EL (cell line): ENCODE results near the gene NOTCH4.
"Not testable (repeated sequence)": the region's sequence is repeated elsewhere in the genome, so short reads cannot be mapped to it uniquely, and the experiment has no call there.

Experiments used
- DNase-seq: peaks from one replicate; pipeline ENCODE4 v3.0.0-alpha.2; 2016

Gene NOTCH4

DNA sequence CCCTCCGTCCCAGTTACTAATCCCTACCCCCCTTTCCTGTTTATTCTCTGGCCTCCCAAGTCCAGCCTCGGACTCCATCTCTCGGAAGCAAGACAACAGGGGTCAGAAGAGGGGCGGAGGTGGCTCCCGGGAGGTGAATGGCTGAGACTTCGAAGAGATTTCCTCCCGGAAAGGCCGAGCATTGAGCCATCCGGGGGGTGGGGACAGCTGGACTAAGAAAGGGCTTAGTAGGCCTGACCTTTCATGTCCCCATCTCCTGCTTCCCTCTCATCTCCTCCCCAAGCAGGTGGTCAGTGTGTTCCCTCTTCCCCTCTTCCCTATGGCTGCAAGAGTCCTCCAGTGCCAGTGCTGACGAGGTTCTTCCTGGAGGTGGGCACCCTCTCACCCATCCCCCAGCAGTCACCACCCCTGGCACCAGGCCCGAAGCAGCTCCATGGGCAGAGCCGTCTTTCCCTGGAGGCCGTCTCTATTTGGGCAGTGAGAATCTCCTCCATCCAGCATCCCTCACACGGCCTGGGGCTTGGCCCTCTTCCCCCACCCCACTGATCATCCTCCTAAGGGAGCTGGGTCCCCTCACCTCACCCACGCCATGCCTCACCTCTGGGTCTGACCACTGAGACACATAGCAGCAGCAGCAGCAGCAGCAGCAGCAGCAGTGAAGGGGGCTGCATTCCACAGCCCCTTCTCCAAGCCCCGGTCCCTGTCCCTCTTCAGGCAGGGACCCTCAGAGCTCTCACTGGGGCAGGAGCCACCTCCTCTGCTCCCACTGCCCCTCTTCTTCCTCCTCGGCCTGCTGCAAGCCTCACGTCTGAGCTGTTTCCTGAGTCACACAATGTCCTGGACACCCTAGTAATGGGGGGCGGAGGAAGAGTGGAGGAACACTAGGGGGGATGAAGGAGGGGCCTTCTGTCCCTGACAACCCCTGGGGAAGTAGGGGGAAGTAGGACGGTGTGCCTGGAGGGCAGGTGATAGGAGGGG, at the start of gene NOTCH4:
Gene NOTCH4 (minus strand): TSS at position 810 of the 978 bp plus-strand sequence. CDS start 139 bp downstream, at position 671.
- DNase-seq = no peak

GRCh38 chr6:32271429-32271828, 47.6 kb upstream of the NOTCH4 start:
- no peak for DNase-seq

- DNase-seq = not testable (repeated sequence)
Observed at GRCh38 chr6:32268459-32268858, 44.6 kb upstream of the NOTCH4 start.

DNA sequence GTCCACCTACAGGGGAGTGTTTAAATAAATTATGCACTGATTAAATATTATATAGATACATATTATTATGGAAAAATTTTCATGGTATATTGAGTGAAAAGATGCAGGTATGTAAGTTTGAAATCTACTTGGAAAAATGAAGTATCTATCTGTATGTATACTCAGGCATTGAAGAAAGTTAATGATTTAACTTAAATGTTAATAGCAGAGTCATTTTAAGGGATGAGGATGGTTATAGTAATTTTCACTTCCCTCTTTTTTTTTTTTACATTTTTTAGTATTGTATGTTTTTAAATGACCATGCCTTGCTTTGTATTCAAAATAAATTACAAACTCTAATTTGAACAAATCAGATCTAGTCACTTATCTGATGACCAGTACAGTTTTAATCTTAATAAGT, 43.2 kb upstream of the NOTCH4 start:
- DNase-seq = no peak

DNA sequence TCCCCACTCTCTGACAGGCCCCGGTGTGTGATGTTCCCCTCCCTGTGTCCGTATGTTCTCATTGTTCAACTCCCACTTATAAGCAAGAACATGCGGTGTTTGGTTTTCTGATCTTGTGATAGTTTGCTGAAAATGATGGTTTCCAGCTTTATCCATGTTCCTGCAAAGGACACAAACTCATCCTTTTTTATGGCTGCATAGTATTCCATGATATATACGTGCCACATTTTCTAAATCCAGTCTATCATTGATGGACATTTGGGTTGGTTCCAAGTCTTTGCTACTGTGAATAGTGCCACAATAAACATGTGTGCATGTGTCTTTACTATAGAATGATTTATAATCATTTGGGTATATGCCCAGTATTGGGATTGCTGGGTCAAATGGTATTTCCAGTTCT, 33.4 kb upstream of the NOTCH4 start:
- DNase-seq = not testable (repeated sequence)

DNA sequence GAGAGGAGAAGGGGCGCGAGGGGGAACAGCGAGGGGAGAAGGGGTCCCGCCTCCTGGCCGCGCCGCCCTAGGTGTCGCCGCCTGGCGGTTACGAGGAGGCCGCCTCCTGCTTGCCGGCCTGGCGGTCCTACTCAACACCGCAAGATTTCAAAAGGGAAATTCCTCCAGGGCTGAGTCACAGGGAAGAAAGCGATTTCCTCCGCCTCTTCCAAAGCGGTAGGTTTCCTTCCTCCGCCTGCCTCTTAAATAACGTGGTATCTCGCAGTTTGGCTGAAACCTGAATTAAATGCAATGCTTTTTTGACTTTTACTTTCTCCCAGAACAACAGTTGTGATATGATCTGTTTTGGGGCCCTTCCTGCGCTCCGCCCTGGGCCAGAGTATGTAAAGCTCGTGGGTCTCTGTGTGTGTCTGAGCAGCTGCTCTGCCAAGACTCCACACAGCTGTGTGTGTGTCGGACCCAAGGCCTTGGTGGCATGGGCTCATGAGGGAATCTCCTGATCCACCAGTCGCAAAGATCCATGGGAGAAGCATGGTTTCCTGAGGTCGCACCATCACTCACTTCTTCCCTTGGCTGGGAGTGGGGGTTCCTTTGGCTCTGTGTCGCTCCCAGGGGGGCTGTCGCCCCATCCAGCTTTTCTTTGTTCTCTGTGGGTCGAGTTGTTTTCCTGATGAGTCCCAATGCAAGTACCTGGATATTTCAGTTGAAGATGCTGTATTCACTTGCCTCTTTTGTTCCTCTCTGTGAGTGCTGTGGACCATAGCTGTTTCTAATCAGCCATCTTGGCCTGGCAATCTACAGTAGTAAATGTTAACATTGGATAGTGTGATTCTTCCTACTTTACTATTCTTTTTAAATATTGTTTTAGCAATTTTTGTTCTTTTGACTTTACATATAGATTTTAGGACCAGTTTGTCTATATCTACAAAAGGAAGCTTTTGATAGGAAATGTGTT, 31.6 kb upstream of the NOTCH4 start:
- DNase-seq = peak; percentile 95

DNA sequence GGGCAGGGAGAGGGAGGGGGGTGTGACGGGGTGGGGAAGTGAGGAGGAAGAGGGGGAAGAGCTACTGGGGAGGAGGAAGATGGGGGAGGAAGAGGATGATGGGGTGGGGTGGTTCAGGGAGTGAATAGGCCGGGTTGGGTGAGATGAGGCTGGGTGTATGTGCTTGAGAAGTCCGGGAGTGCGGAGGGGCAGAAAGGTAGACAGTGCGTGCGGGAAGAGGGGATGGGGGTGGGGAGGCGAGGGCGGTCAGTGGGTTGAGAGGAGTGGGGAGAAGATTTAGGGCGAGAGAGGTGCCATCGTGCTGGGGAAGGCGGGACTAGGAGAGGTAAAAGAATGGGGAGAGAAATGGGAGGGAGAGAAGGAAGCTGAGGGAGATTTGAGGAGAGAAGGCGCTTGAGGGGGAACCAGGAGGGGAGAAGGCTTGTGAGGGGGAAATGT, 30.9 kb upstream of the NOTCH4 start:
- DNase-seq = peak; percentile 6

DNA sequence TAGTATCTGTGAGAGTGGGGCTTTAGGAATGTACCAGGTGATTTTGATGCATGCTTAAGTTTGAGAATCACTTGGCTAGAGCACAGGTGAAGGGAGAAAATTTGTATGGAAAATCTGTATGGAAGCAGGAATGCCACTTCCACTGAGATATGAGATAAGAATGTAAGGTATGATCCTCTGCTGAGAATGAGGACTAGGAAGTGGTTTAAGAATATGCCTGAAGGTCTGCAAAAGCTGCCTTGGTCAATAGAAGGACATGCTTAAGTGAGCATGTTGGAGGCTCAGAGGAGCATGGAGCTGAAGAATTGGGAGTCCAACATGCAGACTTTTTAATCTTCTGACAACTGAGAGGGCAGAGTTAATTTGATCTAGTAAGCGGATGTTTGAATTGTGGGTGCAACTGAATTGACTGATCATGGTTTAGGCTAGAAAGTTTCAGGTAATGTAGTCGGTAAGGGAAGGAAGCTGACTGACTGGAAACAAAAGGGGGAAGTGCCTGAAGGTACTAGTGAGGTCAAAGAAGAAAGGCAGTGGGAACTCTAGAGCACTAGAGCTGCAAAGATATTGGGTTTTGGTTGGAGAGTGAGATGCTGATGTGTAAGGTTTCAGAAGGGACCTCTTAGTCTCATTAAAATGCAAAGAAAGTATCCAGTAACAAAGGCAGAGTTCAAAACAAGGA, 28.6 kb upstream of the NOTCH4 start:
- DNase-seq = no peak

DNA sequence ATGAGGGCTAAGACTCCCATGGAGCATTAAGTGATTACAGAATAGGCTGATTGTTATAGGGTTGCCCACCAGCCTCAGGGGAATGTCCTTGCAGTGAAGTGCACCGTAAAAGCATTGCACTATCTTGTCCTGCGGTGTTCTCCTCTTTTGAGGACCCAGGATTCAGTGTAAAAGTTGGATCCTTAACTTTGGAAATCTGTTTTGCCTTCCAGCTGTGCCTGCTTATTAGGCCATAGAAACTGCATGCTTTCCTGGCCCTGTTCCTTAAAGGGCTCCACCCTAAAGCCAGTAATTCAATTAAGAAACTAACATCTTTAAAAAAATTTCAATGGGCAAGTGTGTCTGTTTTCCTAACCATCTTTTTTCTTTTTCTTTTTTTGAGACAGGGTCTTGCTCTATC, 25.4 kb upstream of the NOTCH4 start:
- no peak for DNase-seq

- no peak for DNase-seq
Observed at GRCh38 chr6:32247401-32247800, 23.5 kb upstream of the NOTCH4 start.

DNA sequence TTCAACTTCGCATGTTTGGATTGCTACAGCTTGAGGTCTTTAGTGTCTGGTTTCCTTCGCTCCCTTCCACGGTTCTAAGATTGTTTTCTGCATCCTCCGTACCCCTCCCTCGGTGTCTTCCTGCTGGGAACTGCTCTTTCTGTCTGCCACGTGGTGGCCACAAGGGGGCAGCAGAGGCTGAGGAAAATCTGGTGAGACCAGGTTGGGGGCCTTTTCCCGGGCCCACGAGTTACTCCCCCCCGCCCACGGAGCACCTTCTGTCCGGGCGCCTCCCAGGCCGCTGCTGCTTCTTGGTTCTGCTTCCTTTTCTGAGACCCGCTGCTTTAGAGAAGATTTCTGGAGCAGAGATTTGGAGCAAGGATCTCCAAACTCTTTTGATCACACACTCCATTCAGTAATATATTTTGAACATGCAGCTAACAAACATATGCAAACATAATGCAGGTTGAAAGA, 21.1 kb upstream of the NOTCH4 start:
- peak; percentile 82 for DNase-seq

DNA sequence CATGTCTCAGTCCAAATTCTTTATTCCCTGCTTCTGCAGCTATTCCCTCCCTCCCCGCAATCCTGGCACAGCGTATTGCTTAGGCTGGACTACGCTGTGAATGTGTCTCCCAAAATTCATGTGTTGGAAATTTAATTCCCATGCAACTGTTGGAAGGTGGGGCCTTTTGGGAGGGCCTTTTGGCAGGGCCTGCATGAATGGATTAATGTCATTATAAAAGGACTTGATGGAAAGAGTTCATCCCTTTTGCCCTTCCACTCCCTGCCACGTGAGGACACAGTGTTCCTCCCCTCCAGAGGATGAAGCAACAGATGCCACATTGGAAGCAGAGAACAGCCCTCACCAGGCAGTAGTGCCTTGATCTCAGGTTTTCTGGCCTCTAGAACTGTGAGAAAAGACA, 20.4 kb upstream of the NOTCH4 start:
- DNase-seq = no peak

GRCh38 chr6:32242318-32242813, 18.5 kb upstream of the NOTCH4 start:
- not testable (repeated sequence) for DNase-seq

- no peak for DNase-seq
Observed at GRCh38 chr6:32240686-32241085, 16.8 kb upstream of the NOTCH4 start.

GRCh38 chr6:32239462-32239861, 15.6 kb upstream of the NOTCH4 start:
- no peak for DNase-seq

GRCh38 chr6:32234934-32235333, 11.1 kb upstream of the NOTCH4 start:
- no peak for DNase-seq

GRCh38 chr6:32226434-32226833, 2.6 kb upstream of the NOTCH4 start:
- no peak for DNase-seq

GRCh38 chr6:32224696-32225095, 829 bp upstream of the NOTCH4 start:
- DNase-seq = no peak

DNA sequence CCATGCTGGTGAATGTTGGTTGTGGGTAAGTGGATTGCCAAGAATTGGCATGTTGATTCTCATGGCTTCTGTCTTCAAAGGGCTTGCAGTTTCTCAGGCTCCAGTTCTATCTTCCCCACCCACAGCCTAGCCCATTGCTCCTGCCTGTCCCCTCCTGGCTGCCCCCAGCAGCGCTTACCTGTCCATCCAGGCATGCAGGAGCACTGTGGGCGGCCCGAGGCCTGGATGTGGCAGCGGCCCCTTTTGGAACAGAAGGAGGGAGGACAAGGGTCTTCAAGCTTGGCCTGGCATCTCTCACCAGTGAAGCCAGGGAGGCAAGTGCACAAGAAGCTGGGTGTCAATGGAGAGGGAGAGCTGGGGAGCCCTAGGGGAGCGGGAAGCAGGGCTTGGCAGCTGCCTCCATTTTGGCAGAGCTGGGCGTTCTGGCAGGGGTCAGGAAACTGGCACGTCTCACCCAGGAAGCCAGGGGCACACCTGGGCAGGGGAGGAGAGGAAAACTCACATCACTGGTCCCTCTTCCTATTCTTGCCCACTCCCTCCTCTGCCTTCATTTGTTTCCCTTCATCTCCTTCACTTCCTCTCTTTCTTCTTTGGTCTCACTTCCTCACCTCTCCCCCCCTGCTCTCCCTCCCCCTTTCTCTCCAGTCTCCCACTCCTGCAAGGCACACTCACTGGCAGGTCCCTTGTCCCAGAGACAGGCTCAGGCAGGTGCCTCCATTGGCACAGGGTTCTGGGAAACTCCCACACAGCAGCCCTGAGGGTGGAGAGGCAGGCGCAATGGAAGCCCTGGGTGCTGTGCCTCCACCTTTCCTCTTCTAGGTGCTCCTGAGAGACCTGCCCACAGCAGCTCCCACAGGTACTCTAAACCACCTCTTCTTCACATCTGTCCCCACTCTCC, 1.3 kb downstream of the NOTCH4 start:
- DNase-seq = no peak

DNA sequence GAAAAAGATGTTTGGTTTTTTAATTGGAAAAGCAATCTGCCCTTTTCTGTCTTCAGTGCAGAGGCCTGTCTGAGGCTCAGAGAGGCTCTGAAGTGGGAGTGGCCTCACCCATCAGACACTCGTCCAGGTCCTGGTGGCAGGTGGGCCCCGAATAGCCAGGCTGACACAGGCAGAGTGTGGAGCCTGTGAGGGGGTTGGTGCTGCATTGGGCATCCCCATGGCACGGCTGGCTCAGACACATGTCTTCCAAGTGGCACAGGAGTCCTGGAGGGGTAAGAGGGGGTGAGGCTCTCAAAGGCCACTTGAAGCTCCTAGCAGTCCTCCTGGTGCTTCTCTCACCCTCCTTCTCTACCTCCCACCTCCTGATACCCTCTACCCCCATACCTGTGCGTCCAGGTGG, 3.8 kb downstream of the NOTCH4 start:
- no peak for DNase-seq

DNA sequence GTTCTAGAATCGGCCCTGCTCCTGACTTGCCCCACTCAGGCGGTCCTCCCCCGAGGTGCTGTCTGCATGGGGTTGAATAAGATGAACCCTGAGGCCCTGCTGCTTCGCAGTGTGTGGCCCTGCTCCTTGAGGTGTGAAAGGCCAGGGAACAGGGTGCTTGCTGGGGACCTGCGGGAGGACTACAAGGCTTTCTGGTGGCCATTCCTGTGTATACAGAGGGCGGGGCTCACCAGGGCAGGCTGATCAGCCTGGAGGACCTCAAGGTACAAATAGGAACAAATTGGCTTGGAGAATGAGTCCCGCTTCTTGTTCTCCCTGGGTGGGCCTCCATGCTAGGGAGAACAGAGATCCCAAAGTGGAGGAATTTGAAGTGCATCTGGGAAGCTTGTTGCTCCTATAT, 5.7 kb downstream of the NOTCH4 start:
- DNase-seq = no peak
